Measurements from ENCODE around the gene CPN2.

GRCh38 chr3:194367992-194368841, 17.1 kb upstream of the CPN2 start:
- no peak for TF ChIP-seq CTCF (IDR thresholded peaks at IDR 0.05)
- no peak for TF ChIP-seq POLR2A (IDR thresholded peaks at IDR 0.05)

Measured in uterus (tissue), 2 donors.